HCT116 (cell line): Measurements from ENCODE around the gene CD3D. TPM values are rescaled to one million over a fixed set of nuclear protein-coding genes. Genes with fewer than 3 reads are reported as not detected.

ENCODE experiments used
- ATAC-seq: fragments of 200-7000 bp; cut with Tn5 transposase; 2 replicates; pipeline ENCODE4 v1.9.1; 2020; ENCODE audit warnings: mild to moderate bottlenecking, moderate library complexity
- BruUV-seq: library from RNA; stranded (reverse); fragments of 400-500 nt; replicated peaks from 2 replicates; lab custom pipeline; 2021; lab: Mats Ljungman, UMichigan
- CTCF ChIA-PET: fragments of 300-600 bp; sonication (Branson Sonifier 250); formaldehyde crosslinking; loops from one replicate; lab custom pipeline; 2021; ENCODE audit warnings: antibody characterized with exemption; lab: Charles Lee
- POLR2A ChIA-PET: fragments of 300-600, 350-600 bp; sonication (Branson Sonifier 250); formaldehyde crosslinking; loops from one replicate; lab custom pipeline; 2021; ENCODE audit warnings: antibody characterized with exemption; lab: Charles Lee
- RAD21 ChIA-PET, 2 experiments: fragments of 300-600 bp; sonication (Branson Sonifier 250); formaldehyde crosslinking; loops; one replicate each; lab custom pipeline; 2023; ENCODE audit warnings: low total read pairs in 2 of 2; ENCODE audit not compliant: uncharacterized antibody in 2 of 2, unreplicated experiment in 2 of 2, low non-redundant PET in 1 of 2; lab: Charles Lee
- DNase-seq: peaks from one replicate; pipeline ENCODE4 v3.0.0-alpha.2; 2010; ENCODE audit warnings: low read depth, low spot score
- H2AFZ ChIP-seq: fragments of 200-600 bp; shearing (Covaris generic), sonication (generic); 2 replicates; pipeline ENCODE4 v1.6.1; 2017; ENCODE audit warnings: low read depth, mixed run types, mixed read lengths, antibody characterized with exemption, low read length; ENCODE audit not compliant: poor library complexity, severe bottlenecking
- H3K27ac ChIP-seq: 2 replicates; pipeline ENCODE4 v1.5.1; 2012; ENCODE audit warnings: low read depth, low read length
- H3K27me3 ChIP-seq: fragments of 200-600 bp; sonication (generic); 2 replicates; pipeline ENCODE4 v1.6.1; 2016; ENCODE audit warnings: mixed run types, low read length, mixed read lengths; ENCODE audit not compliant: insufficient read depth
- H3K36me3 ChIP-seq, 2 experiments: fragments of 200-500 bp in 1 of 2; fragments of 200-600 bp in 1 of 2; sonication (Bioruptor generic) in 1 of 2; sonication (generic) in 1 of 2; 2 replicates each; pipeline versions ENCODE4 v1.5.1 to v1.6.1; 2014 to 2016; ENCODE audit warnings: low read length in 2 of 2, inconsistent platforms in 1 of 2, mixed read lengths in 1 of 2, mixed run types in 1 of 2; ENCODE audit not compliant: insufficient read depth in 2 of 2, control insufficient read depth in 1 of 2
- H3K4me1 ChIP-seq, 2 experiments: fragments of 200-600 bp in 1 of 2; sonication (generic) in 1 of 2; 2 replicates each; pipeline versions ENCODE4 v1.5.1 to v1.6.1; 2012 to 2017; ENCODE audit warnings: low read length in 2 of 2, inconsistent platforms in 1 of 2, mild to moderate bottlenecking in 1 of 2, mixed read lengths in 1 of 2, mixed run types in 1 of 2, moderate library complexity in 1 of 2; ENCODE audit not compliant: insufficient read depth in 2 of 2, control insufficient read depth in 1 of 2
- H3K4me2 ChIP-seq: fragments of 200-600 bp; sonication (generic); 2 replicates; pipeline ENCODE4 v1.6.1; 2017; ENCODE audit warnings: mixed run types, low read length, mixed read lengths
- H3K4me3 ChIP-seq, 2 experiments: fragments of 200-600 bp in 1 of 2; sonication (generic) in 1 of 2; replicated peaks in 1 of 2; 2 replicates each; pipeline ENCODE4 v1.5.1; 2011 to 2016; ENCODE audit warnings: low read length in 2 of 2, control low read depth in 1 of 2, low read depth in 1 of 2, mild to moderate bottlenecking in 1 of 2, mixed read lengths in 1 of 2, mixed run types in 1 of 2
- H3K79me2 ChIP-seq: fragments of 200-600 bp; sonication (generic); 2 replicates; pipeline ENCODE4 v1.6.1; 2017; ENCODE audit warnings: mild to moderate bottlenecking, mixed run types, low read length, moderate library complexity, mixed read lengths; ENCODE audit not compliant: insufficient read depth
- H3K9ac ChIP-seq: fragments of 200-600 bp; sonication (generic); 2 replicates; pipeline ENCODE4 v1.6.1; 2016; ENCODE audit warnings: low read length, mixed read lengths
- H3K9me2 ChIP-seq: fragments of 200-600 bp; sonication (generic), shearing (Covaris generic); 2 replicates; pipeline ENCODE4 v1.6.1; 2017; ENCODE audit warnings: mixed run types, mild to moderate bottlenecking, moderate library complexity; ENCODE audit not compliant: insufficient read depth
- H3K9me3 ChIP-seq, 2 experiments: fragments of 200-500 bp in 1 of 2; fragments of 200-600 bp in 1 of 2; sonication (Bioruptor generic) in 1 of 2; sonication (generic) in 1 of 2; 2 replicates each; pipeline ENCODE4 v1.6.1; 2014 to 2017; ENCODE audit warnings: low read length in 2 of 2, mixed read lengths in 2 of 2, inconsistent platforms in 1 of 2, low read depth in 1 of 2, mild to moderate bottlenecking in 1 of 2, mixed run types in 1 of 2, moderate library complexity in 1 of 2; ENCODE audit not compliant: control insufficient read depth in 1 of 2, insufficient read depth in 1 of 2
- H4K20me1 ChIP-seq: fragments of 200-600 bp; sonication (generic), shearing (Covaris generic); 2 replicates; pipeline ENCODE4 v1.6.1; 2017; ENCODE audit warnings: mixed run types, mild to moderate bottlenecking, moderate library complexity; ENCODE audit not compliant: insufficient read depth
- CEBPB ChIP-seq: IDR thresholded peaks from 2 replicates; pipeline ENCODE4 v1.6.1; 2012; ENCODE audit warnings: low read depth
- EGR1 ChIP-seq: IDR thresholded peaks from 2 replicates; pipeline ENCODE4 v1.6.1; 2012; ENCODE audit warnings: low read depth
- ELF1 ChIP-seq: IDR thresholded peaks from 2 replicates; pipeline ENCODE4 v1.6.1; 2012; ENCODE audit warnings: low read depth, borderline replicate concordance
- EZH2phosphoT487 ChIP-seq: fragments of 200-600 bp; IDR thresholded peaks from 2 replicates; pipeline ENCODE4 v1.6.1; 2018; ENCODE audit warnings: antibody characterized with exemption, borderline replicate concordance
- MAX ChIP-seq: IDR thresholded peaks from 2 replicates; pipeline ENCODE4 v1.6.1; 2012
- REST ChIP-seq: IDR thresholded peaks from 2 replicates; pipeline ENCODE4 v1.6.1; 2012; ENCODE audit warnings: low read depth
- SIN3A ChIP-seq: IDR thresholded peaks from 2 replicates; pipeline ENCODE4 v1.6.1; 2012; ENCODE audit warnings: low read depth
- TCF7L2 ChIP-seq: IDR thresholded peaks from 2 replicates; pipeline ENCODE4 v1.7.0; 2011; ENCODE audit warnings: borderline replicate concordance, inconsistent platforms; ENCODE audit not compliant: insufficient read depth, insufficient read length; ENCODE audit errors: extremely low read depth
- ZFX ChIP-seq: fragments of 450-650 bp; IDR thresholded peaks from 2 replicates; pipeline ENCODE4 v1.6.1; 2017
- intact Hi-C: fragments of 100-400 bp; cut with micrococcal nuclease; formaldehyde crosslinking; loops from 2 replicates; pipeline ENCODE4 v1.10.0; 2022
- total RNA-seq: library from RNA; stranded (reverse); gene quantifications from one replicate; pipeline ENCODE4 v1.2.1, GENCODE V29; 2021; ENCODE audit not compliant: unreplicated experiment
- TF ChIP-seq, protein P1 (sequence below): IDR thresholded peaks from 2 replicates; pipeline ENCODE4 v1.6.1; 2012
- TF ChIP-seq, protein P2 (sequence below), 3 experiments: fragments of 200-600 bp in 1 of 3; sonication (generic) in 1 of 3; IDR thresholded peaks in 2 of 3; conservative IDR thresholded peaks in 1 of 3; 2 replicates each; pipeline ENCODE4 v1.5.1; 2012 to 2017; ENCODE audit warnings: low read depth in 2 of 3, low read length in 2 of 3, antibody characterized with exemption in 1 of 3, borderline replicate concordance in 1 of 3, control low read depth in 1 of 3, mild to moderate bottlenecking in 1 of 3, mixed read lengths in 1 of 3, mixed run types in 1 of 3, moderate library complexity in 1 of 3; ENCODE audit not compliant: insufficient read depth in 1 of 3

The CD3D gene
- total RNA-seq, 1 experiment from 2014 or later, result 1.0 TPM

DNA sequence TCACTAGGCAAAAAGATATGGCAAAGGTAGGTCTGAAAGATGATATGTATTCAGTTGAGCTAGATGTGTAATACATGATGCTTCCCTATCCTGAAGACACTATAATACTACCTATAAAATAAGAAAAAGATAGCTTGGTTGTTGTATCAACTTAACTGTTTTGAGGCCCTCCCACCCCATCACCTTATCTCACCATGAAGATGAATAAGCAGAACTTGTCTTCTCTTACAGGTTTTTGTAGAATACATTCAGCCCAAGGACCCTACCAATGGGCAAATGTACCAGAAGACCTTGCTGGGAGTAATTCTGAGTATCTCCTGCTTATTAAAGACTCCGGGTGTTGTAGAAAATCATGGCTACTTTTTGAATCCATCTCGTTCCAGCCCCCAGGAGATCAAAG, 30.8 kb upstream of the CD3D start:
- no peak for ATAC-seq
- Histone ChIP-seq H3K4me3 (no peak overlapping the region), H3K4me1 (no peaks in the 10 kb centered on the region), H3K36me3 (peaks cover 50 to 55% of the 10 kb centered on the region in 2 experiments; a peak in 3 of 4 replicates), H3K27me3 (no peaks in the 10 kb centered on the region), H3K9ac (no peak overlapping the region), H4K20me1 (no peaks in the 10 kb centered on the region), H2AFZ (no peak overlapping the region), H3K79me2 (no peaks in the 10 kb centered on the region), H3K27ac (no peak overlapping the region), H3K9me2 (no peaks in the 10 kb centered on the region), H3K4me2 (no peak overlapping the region), H3K9me3 (no peaks in the 10 kb centered on the region)
- ChIA-PET CTCF (no interaction called here), RAD21 (no interaction called here), POLR2A (no interaction called here)
- intact Hi-C loops, result no loop called here
- TSS peak; percentile 11 for BruUV-seq
- DNase-seq, result no peak
- TF ChIP-seq ELF1, result no peak
- TF ChIP-seq, protein P1, sequence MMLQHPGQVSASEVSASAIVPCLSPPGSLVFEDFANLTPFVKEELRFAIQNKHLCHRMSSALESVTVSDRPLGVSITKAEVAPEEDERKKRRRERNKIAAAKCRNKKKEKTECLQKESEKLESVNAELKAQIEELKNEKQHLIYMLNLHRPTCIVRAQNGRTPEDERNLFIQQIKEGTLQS, result no peak
- TF ChIP-seq MAX, result no peak
- TF ChIP-seq, protein P2, sequence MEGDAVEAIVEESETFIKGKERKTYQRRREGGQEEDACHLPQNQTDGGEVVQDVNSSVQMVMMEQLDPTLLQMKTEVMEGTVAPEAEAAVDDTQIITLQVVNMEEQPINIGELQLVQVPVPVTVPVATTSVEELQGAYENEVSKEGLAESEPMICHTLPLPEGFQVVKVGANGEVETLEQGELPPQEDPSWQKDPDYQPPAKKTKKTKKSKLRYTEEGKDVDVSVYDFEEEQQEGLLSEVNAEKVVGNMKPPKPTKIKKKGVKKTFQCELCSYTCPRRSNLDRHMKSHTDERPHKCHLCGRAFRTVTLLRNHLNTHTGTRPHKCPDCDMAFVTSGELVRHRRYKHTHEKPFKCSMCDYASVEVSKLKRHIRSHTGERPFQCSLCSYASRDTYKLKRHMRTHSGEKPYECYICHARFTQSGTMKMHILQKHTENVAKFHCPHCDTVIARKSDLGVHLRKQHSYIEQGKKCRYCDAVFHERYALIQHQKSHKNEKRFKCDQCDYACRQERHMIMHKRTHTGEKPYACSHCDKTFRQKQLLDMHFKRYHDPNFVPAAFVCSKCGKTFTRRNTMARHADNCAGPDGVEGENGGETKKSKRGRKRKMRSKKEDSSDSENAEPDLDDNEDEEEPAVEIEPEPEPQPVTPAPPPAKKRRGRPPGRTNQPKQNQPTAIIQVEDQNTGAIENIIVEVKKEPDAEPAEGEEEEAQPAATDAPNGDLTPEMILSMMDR (IDR thresholded peaks at IDR 0.05 in 2 of 3, conservative IDR thresholded peaks at IDR 0.05 in 1 of 3; ENCODE audit: borderline replicate concordance in 1 of 3, insufficient read depth in 1 of 3, low read depth in 2 of 3, low read length in 2 of 3), result no peak
- no peak for TF ChIP-seq EZH2phosphoT487
- no peak for TF ChIP-seq ZFX
- TF ChIP-seq CEBPB, result no peak

GRCh38 chr11:118370774-118371173, 28.3 kb upstream of the CD3D start:
- peaks cover 8% of the 10 kb centered on the region; the same call in 1 of the 2 replicates for H3K79me2 ChIP-seq
- H3K4me3 ChIP-seq, result no peak overlapping the region
- peak; percentile 61 for ATAC-seq
- DNase-seq, result no peak
- ChIA-PET CTCF (no interaction called here), RAD21 (no interaction called here), POLR2A (no interaction called here)
- H3K9me3 ChIP-seq, result no peaks in the 10 kb centered on the region
- intact Hi-C loops, result no loop called here
- H3K36me3 ChIP-seq, result peaks cover 54 to 55% of the 10 kb centered on the region in 2 experiments; a peak in 3 of 4 replicates
- H3K9me2 ChIP-seq, result no peaks in the 10 kb centered on the region
- no peaks in the 10 kb centered on the region for H3K4me1 ChIP-seq
- H3K27ac ChIP-seq, result no peak overlapping the region
- no peak overlapping the region for H3K9ac ChIP-seq
- no peak overlapping the region for H2AFZ ChIP-seq
- no peaks in the 10 kb centered on the region for H4K20me1 ChIP-seq
- no peak overlapping the region for H3K4me2 ChIP-seq
- BruUV-seq, result no TSS peak
- H3K27me3 ChIP-seq, result no peaks in the 10 kb centered on the region
- no peak for TF ChIP-seq SIN3A
- no peak for TF ChIP-seq EGR1
- TF ChIP-seq, protein P1, result no peak
- TF ChIP-seq REST, result no peak
- TF ChIP-seq MAX, result no peak
- TF ChIP-seq TCF7L2, result no peak
